Heart right ventricle (tissue), 16 donors: ENCODE measurements around the gene ADAMTS2. TPM values are rescaled to one million over a fixed set of nuclear protein-coding genes. Genes with fewer than 3 reads are reported as not detected.

ENCODE experiments used
- ATAC-seq, 8 donors: fragments of 200-7000 bp; cut with Tn5 transposase; one replicate each; pipeline ENCODE4 v1.9.1; 2020; ENCODE audit warnings: mild to moderate bottlenecking in 8 of 8, moderate library complexity in 8 of 8, moderate number of reproducible peaks in 1 of 8
- DNase-seq, 2 donors: peaks; one replicate each; pipeline ENCODE4 v3.0.0-alpha.2; 2020
- H3K27ac ChIP-seq, 10 donors: fragments of 200-600 bp; sonication (generic) in 2 of 10; one replicate each; pipeline versions ENCODE4 v1.5.0 to v1.8.0; 2020 to 2022; ENCODE audit warnings: mild to moderate bottlenecking in 3 of 10
- H3K27me3 ChIP-seq, 7 donors: fragments of 200-600 bp; one replicate each; pipeline ENCODE4 v1.8.0; 2021 to 2022; ENCODE audit warnings: mild to moderate bottlenecking in 2 of 7
- H3K36me3 ChIP-seq, 9 donors: fragments of 200-600 bp; sonication (generic) in 1 of 9; one replicate each; pipeline versions ENCODE4 v1.5.0 to v1.8.0; 2020 to 2022; ENCODE audit warnings: mild to moderate bottlenecking in 2 of 9
- H3K4me1 ChIP-seq, 9 donors: fragments of 200-600 bp; sonication (generic) in 1 of 9; one replicate each; pipeline versions ENCODE4 v1.5.0 to v1.8.0; 2020 to 2022; ENCODE audit warnings: mild to moderate bottlenecking in 4 of 9
- H3K4me3 ChIP-seq, 10 donors: fragments of 200-600 bp; sonication (generic) in 2 of 10; one replicate each; pipeline versions ENCODE4 v1.5.0 to v1.8.0; 2020 to 2022; ENCODE audit warnings: mild to moderate bottlenecking in 7 of 10, moderate library complexity in 2 of 10
- H3K9me3 ChIP-seq, 11 donors: fragments of 200-600 bp in 10 of 11; sonication (generic) in 2 of 11; one replicate each; pipeline versions ENCODE4 v1.5.0 to v1.8.0; 2013 to 2022; ENCODE audit warnings: mild to moderate bottlenecking in 2 of 11, control low read depth in 1 of 11, moderate library complexity in 1 of 11
- WGBS, 2 donors: extraction: QIAGEN DNeasy Blood & Tissue Kit; methylation state at CpG; one replicate each; pipeline ENCODE4 v1.1.7; 2013; ENCODE audit warnings: inconsistent platforms in 1 of 2; 5-methylcytosine and 5-hydroxymethylcytosine counted together
- intact Hi-C, 10 donors: fragments of 100-400 bp; cut with DNase I; formaldehyde crosslinking; loops; one replicate each; pipeline versions ENCODE4 v1.11.1 to v1.14.2; 2022
- polyA plus RNA-seq, 2 donors: library from polyadenylated mRNA; stranded (reverse); fragments of 200-250 nt; gene quantifications; one replicate each; pipeline ENCODE4 v1.2.3, GENCODE V29; 2013
- total RNA-seq, 10 donors: library from RNA; stranded (reverse); fragmentation: NEBNext Ultra II Directional in 3 of 10; extraction: Animal tissue kit (Norgen Biotek cat#: 25700) in 3 of 10; gene quantifications; one replicate each; pipeline versions ENCODE4 v1.2.1 to v1.2.4, GENCODE V29; 2021 to 2023
- TF ChIP-seq, protein P1 (sequence below), 9 donors: fragments of 200-600 bp; sonication (generic) in 2 of 9; IDR thresholded peaks; one replicate each; pipeline versions ENCODE4 v1.5.0 to v1.8.0; 2021 to 2022; ENCODE audit warnings: antibody characterized with exemption in 9 of 9, mild to moderate bottlenecking in 5 of 9, moderate library complexity in 1 of 9
- donor health status: Arrhythmogenic right ventricular cardiomyopathy.
- donor health status: ischemic (EF 13 %, LVEDD 7.1; RV severe dilation, severe dysfunction).
- donor health status: healthy with polysubstance abuse.
- donor health status: DM: no; HTN: yes; CAD: no.
- donor health status: DM: no; HTN: no; CAD: no.
- donor health status: ischemic (EF 25% LVEDD 6.9; RV normal size, moderate dysfunction).
- donor health status: ischemic (EF 25% LVEDD 5.7; RV mildly dilated, moderate dysfunction).
- donor health status: healthy.
- donor health status: DM: yes; HTN: yes; CAD: no.
- donor health status: Ischemic cardiomyopathy.
- donor health status: ischemic (EF 35%, LVEDD 5.7; RV mildly dilated, moderate dysfunction).
- donor health status: nonischemic (EF 11% LVEDD 7.7; RV severe dilation, severe dysfunction).
- donor health status: DM: yes; HTN: yes; CAD: no.
- donor health status: PGD.
- donor health status: ischemic (EF 29% LVEDD 5.4; RV normal size, mild dysfunction).
- donor health status: nonischemic (EF 23%, LVEDD 6.1; RV moderate dilation, normal function).

The ADAMTS2 gene
- total and polyA plus RNA-seq, 12 donors = 1.7 to 13.5 (median 3.9) TPM

DNA sequence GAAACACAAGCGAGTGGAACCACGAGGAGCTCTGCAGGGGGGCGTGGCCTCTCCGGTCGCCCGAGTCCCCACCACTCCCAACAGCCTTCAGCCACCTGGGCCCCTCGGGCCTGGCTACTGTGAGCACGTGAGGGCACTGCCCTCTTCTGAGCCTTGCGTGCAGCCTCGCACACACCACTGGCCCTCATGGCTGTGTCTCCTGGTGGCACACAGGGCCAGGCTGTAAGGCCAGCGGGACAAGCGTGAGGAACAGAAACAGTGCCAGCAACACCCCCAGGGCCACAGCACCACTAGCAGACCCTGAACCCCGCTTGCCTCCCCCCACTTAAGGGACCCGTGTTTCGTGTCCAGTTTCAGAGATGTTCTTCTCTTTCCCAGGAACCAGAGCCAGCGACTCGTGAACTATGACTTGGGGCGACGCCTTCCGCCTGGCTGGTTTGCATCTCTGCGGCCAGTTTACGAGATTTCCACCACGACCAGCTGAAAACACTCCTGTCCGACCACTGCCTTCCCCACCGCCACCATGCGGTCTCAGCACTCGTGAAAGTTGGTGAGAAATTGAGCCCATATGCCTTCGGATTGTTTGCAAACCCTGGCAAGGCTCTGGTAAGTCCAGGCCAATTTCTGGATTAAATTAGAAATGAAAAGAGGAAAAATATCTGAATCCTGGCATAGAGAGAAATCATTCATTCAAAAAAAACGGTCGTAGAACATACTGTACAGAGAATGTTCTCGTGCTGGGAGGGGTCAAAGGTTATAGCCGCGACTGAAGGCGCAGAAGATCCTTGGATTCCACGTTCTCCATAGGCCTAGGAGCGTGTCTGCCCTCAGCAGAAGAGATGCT lies 149.5 kb downstream of the ADAMTS2 start:
- ATAC-seq = no peak
- Histone ChIP-seq H3K4me1 (peaks cover 0 to 5% (median 0%) of the 10 kb centered on the region in 9 donors), H3K27me3 (peaks cover 0 to 10% (median 4%) of the 10 kb centered on the region in 7 donors), H3K4me3 (no peak overlapping the region), H3K36me3 (no peaks in the 10 kb centered on the region), H3K9me3 (no peaks in the 10 kb centered on the region), H3K27ac (no peak overlapping the region)
- WGBS, 2 donors = 88% methylated on average over 36 of the region's 36 CpGs
- intact Hi-C loops = no loop called here
- TF ChIP-seq, protein P1, sequence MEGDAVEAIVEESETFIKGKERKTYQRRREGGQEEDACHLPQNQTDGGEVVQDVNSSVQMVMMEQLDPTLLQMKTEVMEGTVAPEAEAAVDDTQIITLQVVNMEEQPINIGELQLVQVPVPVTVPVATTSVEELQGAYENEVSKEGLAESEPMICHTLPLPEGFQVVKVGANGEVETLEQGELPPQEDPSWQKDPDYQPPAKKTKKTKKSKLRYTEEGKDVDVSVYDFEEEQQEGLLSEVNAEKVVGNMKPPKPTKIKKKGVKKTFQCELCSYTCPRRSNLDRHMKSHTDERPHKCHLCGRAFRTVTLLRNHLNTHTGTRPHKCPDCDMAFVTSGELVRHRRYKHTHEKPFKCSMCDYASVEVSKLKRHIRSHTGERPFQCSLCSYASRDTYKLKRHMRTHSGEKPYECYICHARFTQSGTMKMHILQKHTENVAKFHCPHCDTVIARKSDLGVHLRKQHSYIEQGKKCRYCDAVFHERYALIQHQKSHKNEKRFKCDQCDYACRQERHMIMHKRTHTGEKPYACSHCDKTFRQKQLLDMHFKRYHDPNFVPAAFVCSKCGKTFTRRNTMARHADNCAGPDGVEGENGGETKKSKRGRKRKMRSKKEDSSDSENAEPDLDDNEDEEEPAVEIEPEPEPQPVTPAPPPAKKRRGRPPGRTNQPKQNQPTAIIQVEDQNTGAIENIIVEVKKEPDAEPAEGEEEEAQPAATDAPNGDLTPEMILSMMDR (IDR thresholded peaks at IDR 0.05) = no peak
- no peak for DNase-seq

DNA sequence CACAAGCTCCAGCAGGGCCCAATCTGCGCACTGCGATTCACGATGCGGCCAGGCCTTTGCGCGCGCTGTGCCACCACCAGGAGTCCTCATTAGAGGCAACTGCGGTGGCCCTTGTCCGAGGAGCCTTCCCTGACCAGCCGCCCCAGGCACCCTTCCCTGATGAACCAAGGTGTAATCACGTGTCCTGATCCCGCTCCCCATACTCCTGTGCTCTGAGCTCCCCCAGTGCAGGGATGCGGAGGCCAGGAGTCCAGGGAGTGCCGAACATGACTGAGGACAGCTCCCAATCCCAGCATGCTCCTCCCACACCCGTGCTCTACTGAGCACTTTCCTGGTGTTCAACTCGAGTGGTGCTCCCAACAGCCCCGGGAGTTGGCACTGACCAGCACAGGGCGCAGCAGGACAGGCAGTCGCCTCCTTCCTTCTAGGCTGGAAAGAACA lies 150.3 kb downstream of the ADAMTS2 start:
- WGBS, 2 donors = 89 to 94% methylated on average over 19 of the region's 19 CpGs
- Histone ChIP-seq H3K36me3 (no peaks in the 10 kb centered on the region), H3K27me3 (peaks cover 0 to 13% (median 8%) of the 10 kb centered on the region in 7 donors), H3K4me1 (peaks cover 0 to 6% (median 0%) of the 10 kb centered on the region in 9 donors), H3K4me3 (no peak overlapping the region), H3K27ac (no peak overlapping the region), H3K9me3 (no peaks in the 10 kb centered on the region)
- ATAC-seq (no peak), DNase-seq (no peak)
- intact Hi-C loops = no loop called here
- TF ChIP-seq, protein P1 (IDR thresholded peaks at IDR 0.05) = no peak

DNA sequence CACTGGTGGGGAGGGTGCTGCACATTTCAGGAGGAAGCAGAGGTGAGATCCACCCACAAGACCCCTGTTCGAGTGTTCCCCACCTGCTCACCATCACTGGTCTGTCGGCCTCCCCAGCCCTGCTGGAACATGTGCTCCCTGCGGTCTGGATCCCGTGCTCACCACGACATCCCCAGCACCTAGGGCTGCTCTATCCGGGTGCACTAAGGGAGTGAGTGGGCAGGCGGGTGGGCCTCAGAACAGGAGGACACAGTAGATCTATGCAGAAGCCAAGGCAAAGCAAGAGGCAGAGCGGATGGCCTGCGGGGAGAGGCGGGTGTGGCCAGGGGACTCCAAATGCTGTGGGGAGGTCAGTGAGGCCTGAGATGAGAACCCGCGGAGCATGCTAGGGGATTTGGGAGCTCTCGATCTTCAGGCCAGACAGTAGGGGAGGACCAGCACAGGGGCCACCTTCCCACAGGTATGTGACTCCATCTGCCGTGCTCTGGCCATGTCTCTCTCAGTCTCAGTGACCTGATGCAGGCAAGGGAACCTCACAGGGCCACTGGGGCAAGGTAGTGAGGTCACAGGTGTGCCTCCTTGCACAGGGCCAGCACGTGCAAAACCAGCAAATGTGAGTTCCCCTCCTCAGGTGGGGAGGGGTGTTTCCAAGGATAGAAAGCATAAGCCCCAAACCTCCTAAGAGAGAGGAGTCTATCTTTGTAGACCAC lies 150.9 kb downstream of the ADAMTS2 start:
- H3K27ac ChIP-seq = no peak overlapping the region
- no peak overlapping the region for H3K4me3 ChIP-seq
- WGBS, 2 donors = 90 to 92% methylated on average over 15 of the region's 15 CpGs
- H3K36me3 ChIP-seq = no peaks in the 10 kb centered on the region
- intact Hi-C loops = no loop called here
- H3K27me3 ChIP-seq = peaks cover 0 to 13% (median 8%) of the 10 kb centered on the region in 7 donors
- H3K9me3 ChIP-seq = no peaks in the 10 kb centered on the region
- TF ChIP-seq, protein P1 (IDR thresholded peaks at IDR 0.05) = no peak
- DNase-seq = no peak
- peak in 1 of 8 donors; percentile 8 for ATAC-seq
- peaks cover 0 to 6% (median 0%) of the 10 kb centered on the region in 9 donors for H3K4me1 ChIP-seq

DNA sequence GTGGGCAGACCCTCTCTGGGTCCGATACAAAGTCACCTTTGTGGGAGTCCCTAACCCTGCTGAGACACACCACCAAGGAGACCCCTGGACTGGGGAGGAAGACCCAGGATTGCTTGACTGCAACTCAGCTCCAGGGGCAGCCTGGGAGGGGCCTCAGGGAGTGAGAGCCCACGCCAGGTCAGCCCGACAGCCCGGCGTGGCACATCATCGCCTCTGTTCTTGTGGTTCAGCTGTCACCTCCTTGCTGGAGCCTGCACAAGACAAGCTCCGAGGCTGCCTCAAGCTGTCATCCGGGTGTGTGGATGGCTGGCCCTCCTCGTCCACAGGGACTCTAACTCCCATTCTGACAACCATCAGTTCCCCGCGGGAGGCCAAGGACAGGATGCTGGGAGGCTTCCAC lies 151.5 kb downstream of the ADAMTS2 start:
- H3K9me3 ChIP-seq = no peaks in the 10 kb centered on the region
- DNase-seq = no peak
- intact Hi-C loops = no loop called here

More for the DNA sequence above, 151.5 kb downstream of the ADAMTS2 start:
- WGBS, 2 donors = 56 to 75% methylated on average over 11 of the region's 11 CpGs
- Histone ChIP-seq H3K4me1 (peaks cover 0 to 6% (median 0%) of the 10 kb centered on the region in 9 donors), H3K27ac (no peak overlapping the region), H3K36me3 (no peaks in the 10 kb centered on the region), H3K27me3 (peaks cover 0 to 13% (median 8%) of the 10 kb centered on the region in 7 donors), H3K4me3 (no peak overlapping the region)
- TF ChIP-seq, protein P1 (IDR thresholded peaks at IDR 0.05) = no peak
- ATAC-seq = no peak
